Measurements from ENCODE around the gene PDE8A. TPM values are rescaled to one million over a fixed set of nuclear protein-coding genes. Genes with fewer than 3 reads are reported as not detected.
A peak's percentile ranks its signal among the peaks of the same experiment; 100 is the strongest.
"Not testable (repeated sequence)": the region's sequence is repeated elsewhere in the genome, so short reads cannot be mapped to it uniquely, and the experiment has no call there.

Gene PDE8A
- total RNA-seq, 2 donors from 2014 or later: 34.2 to 50.1 TPM

DNA sequence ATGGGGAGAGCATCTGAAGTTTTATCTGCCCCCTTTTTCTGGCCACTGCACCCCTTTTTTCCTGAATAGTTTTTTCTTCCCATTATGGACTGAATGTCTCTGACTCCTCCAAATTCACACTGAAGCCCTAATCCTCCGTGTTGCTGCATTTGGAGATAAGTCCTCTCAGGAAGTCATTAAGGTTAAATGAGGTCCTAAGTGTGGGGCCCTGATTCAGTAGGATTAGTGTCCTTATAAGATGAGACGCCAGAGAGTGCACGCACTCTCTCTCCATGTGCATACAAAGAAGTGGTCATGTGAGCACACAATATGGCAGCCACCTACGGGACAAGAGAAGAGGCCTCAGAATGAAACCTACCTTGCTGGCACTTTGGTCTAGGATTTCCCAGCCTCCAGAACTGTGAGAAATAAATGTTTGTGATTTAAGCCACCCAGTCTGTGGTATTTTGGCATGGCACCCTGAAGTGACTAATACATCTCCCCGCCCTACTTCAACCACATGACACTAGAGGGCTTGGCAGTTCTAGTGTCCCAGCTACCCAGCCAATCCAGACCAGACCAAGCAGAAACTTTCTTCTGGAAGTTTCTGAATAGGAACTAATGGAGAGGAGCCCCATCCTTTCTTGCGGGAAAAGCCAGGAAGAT, 191.3 kb downstream of the PDE8A start:
- no peak for ATAC-seq
- Histone ChIP-seq H3K36me3 (replicated peaks in 1 of 2; ENCODE audit: insufficient read depth in 1 of 2, low read depth in 2 of 2) (no peaks in the 10 kb centered on the region), H3K27me3 (no peaks in the 10 kb centered on the region), H3K9me3 (no peaks in the 10 kb centered on the region), H3K4me3 (no peak overlapping the region), H3K27ac (no peak overlapping the region), H3K4me1 (peaks cover 4% of the 10 kb centered on the region)
- no peak for DNase-seq
- WGBS, 2 donors: 77 to 82% methylated on average over 5 to 6 of the region's 6 CpGs
- TF ChIP-seq, protein P1, sequence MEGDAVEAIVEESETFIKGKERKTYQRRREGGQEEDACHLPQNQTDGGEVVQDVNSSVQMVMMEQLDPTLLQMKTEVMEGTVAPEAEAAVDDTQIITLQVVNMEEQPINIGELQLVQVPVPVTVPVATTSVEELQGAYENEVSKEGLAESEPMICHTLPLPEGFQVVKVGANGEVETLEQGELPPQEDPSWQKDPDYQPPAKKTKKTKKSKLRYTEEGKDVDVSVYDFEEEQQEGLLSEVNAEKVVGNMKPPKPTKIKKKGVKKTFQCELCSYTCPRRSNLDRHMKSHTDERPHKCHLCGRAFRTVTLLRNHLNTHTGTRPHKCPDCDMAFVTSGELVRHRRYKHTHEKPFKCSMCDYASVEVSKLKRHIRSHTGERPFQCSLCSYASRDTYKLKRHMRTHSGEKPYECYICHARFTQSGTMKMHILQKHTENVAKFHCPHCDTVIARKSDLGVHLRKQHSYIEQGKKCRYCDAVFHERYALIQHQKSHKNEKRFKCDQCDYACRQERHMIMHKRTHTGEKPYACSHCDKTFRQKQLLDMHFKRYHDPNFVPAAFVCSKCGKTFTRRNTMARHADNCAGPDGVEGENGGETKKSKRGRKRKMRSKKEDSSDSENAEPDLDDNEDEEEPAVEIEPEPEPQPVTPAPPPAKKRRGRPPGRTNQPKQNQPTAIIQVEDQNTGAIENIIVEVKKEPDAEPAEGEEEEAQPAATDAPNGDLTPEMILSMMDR (IDR thresholded peaks at IDR 0.05): no peak
- TF ChIP-seq POLR2A (IDR thresholded peaks at IDR 0.05): no peak
- intact Hi-C loops (cut with DNase I): no loop called here

DNA sequence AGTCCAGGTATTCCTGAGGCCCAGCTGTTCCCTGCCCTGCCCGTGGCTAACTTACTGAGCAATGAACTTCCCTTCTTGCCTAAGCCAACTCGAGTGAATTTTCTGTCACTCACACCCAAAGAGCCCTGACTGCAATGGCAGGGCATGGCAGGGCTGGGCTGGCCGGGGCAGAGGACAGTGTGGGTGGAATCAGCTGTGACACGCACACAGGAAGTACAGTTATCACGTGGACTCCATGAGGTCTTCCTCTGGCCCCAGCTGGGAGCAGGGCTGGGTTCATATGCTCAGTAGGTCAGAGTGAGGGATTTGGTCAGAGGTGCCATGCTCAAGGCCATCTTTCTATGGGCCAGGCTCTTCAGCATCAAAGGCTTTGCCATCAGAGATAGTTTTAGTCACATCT, 192.0 kb downstream of the PDE8A start:
- DNase-seq; H3K4me3 ChIP-seq; H3K4me1 ChIP-seq; H3K9me3 ChIP-seq; H3K27ac ChIP-seq; ATAC-seq; H3K36me3 ChIP-seq (replicated peaks in 1 of 2; ENCODE audit: insufficient read depth in 1 of 2, low read depth in 2 of 2); H3K27me3 ChIP-seq; intact Hi-C loops (cut with DNase I): not testable (repeated sequence)
- WGBS, 2 donors: 78% methylated on average over 4 of the region's 5 CpGs; no CpG with 5 or more reads in 1 of the 2 donors

DNA sequence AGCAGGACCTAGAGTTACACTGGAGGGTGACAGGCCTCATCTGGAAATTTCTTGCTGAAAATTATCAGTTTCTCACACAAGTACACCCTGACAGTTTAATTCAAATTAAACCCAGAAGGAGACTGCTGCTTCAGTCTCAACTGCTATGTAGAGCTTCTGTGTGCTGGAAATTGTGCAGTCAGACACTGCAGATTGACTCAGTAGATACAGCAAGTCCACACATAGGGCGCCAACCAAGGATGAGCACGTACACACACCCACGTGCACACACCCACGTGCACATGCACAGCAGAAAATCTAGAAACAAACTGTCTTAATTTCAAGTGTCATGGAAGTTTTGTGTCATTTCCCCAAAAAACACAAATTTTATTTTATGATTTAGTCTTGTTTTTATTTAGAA, 192.9 kb downstream of the PDE8A start:
- no peak overlapping the region for H3K4me3 ChIP-seq
- no peaks in the 10 kb centered on the region for H3K9me3 ChIP-seq
- intact Hi-C loops (cut with DNase I): no loop called here
- no peaks in the 10 kb centered on the region for H3K4me1 ChIP-seq
- no peak for DNase-seq
- TF ChIP-seq POLR2A (IDR thresholded peaks at IDR 0.05): no peak
- TF ChIP-seq, protein P1 (IDR thresholded peaks at IDR 0.05): no peak
- H3K27ac ChIP-seq: no peak overlapping the region
- H3K27me3 ChIP-seq: no peaks in the 10 kb centered on the region
- 88 to 99% methylated on average over 4 of the region's 4 CpGs for WGBS, 2 donors
- H3K36me3 ChIP-seq (replicated peaks in 1 of 2; ENCODE audit: insufficient read depth in 1 of 2, low read depth in 2 of 2): no peaks in the 10 kb centered on the region
- no peak for ATAC-seq

DNA sequence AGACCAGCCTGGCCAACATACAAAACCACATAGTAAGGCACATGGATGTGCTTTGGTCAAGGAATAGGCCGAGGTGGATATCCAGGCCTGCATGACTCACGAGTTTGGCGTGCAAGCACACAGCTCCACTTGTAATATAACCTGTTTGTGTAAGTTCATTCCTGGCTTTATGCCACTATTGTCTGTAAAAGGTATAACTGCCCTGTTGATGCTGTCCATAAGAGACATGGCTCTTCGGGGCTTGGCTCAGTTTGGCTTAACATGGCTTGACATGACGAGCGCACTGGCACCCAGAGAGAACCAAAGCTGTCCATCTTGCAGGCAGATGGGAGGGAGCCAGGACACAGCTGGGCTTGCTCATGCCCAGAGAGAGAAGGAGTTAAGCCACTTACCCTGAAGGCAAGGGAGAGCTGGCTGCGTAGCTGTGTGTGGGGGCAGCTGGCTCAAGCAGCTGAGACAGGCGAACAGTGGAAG, 195.4 kb downstream of the PDE8A start:
- H3K27ac ChIP-seq; H3K4me1 ChIP-seq; H3K9me3 ChIP-seq; H3K36me3 ChIP-seq (replicated peaks in 1 of 2; ENCODE audit: insufficient read depth in 1 of 2, low read depth in 2 of 2); H3K27me3 ChIP-seq; intact Hi-C loops (cut with DNase I); H3K4me3 ChIP-seq: not testable (repeated sequence)
- ATAC-seq (peak; percentile 24), DNase-seq (peak in 2 of 4 donors; percentile 14 to 38)
- WGBS, 2 donors: 70 to 73% methylated on average over 7 to 8 of the region's 8 CpGs

DNA sequence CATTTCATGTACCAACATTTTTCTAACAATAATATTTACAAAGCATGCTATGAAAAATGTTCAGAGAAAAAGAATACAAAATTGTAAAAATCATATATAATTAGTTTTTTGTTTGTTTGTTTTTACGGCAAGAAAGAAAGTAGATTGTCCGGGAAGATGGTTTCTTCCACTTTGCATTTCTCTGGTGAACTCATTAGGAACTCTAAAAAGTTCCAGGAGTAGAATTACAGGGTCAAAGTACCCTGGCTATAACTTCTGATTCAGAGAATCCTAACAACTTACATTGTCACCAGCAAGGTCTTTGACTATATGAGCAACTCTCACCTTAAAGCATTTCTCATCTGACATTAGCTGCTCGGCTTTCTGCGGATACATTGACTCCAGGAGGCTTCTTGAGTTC, 196.7 kb downstream of the PDE8A start:
- Histone ChIP-seq H3K36me3 (replicated peaks in 1 of 2; ENCODE audit: insufficient read depth in 1 of 2, low read depth in 2 of 2) (no peaks in the 10 kb centered on the region), H3K4me3 (no peak overlapping the region), H3K27ac (no peak overlapping the region), H3K4me1 (no peaks in the 10 kb centered on the region), H3K9me3 (no peaks in the 10 kb centered on the region), H3K27me3 (no peaks in the 10 kb centered on the region)
- no peak for DNase-seq
- intact Hi-C loops (cut with DNase I): no loop called here
- TF ChIP-seq POLR2A (IDR thresholded peaks at IDR 0.05): no peak
- TF ChIP-seq, protein P1 (IDR thresholded peaks at IDR 0.05): no peak
- 94 to 96% methylated on average over 4 of the region's 4 CpGs for WGBS, 2 donors
- no peak for ATAC-seq

DNA sequence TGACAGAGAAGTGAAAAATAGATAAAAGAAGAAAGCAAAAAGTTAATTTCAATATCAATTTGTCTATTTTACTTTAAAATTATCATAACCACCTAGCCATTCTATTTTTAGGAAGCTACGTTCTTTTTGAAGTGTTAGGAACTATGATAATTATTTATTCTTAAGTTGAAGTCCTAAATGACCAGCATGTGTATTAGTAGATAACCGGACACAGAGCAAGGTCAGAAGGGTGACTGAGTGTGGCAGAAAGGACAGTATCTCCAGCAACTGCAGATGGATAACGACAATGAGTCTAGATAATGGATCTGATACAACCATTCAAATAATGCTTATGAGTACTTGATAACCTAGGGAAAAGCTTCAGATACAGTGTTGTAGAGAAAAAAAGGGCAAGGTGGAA, 198.0 kb downstream of the PDE8A start:
- Histone ChIP-seq H3K9me3 (no peaks in the 10 kb centered on the region), H3K27me3 (no peaks in the 10 kb centered on the region), H3K36me3 (replicated peaks in 1 of 2; ENCODE audit: insufficient read depth in 1 of 2, low read depth in 2 of 2) (no peaks in the 10 kb centered on the region), H3K4me1 (no peaks in the 10 kb centered on the region), H3K4me3 (no peak overlapping the region), H3K27ac (no peak overlapping the region)
- no peak for TF ChIP-seq POLR2A (IDR thresholded peaks at IDR 0.05)
- TF ChIP-seq, protein P1 (IDR thresholded peaks at IDR 0.05): no peak
- WGBS, 2 donors: 33 to 50% methylated on average over 3 of the region's 3 CpGs
- no peak for DNase-seq
- ATAC-seq: no peak
- intact Hi-C loops (cut with DNase I): no loop called here

DNA sequence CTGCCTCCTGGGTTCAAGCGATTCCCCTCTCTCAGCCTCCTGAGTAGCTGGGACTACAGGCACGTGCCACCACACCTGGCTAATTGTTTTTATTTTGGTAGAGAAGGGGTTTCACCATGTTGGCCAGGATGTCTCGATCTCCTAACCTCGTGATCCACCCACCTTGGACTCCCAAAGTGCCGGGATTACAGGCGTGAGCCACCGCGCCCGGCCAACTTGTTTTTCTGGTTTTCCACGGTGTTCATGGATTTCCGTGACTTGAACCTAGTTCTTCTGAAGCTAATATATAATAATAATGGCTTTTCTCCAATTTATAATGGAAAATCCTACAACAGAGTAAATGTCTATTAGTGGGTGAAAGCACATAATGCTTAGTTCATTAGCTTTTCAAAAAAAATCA, 203.7 kb downstream of the PDE8A start:
- H3K4me1 ChIP-seq; DNase-seq; ATAC-seq; H3K4me3 ChIP-seq; H3K9me3 ChIP-seq; H3K27ac ChIP-seq; H3K27me3 ChIP-seq; intact Hi-C loops (cut with DNase I); H3K36me3 ChIP-seq (replicated peaks in 1 of 2; ENCODE audit: insufficient read depth in 1 of 2, low read depth in 2 of 2): not testable (repeated sequence)
- WGBS, 2 donors: 68 to 69% methylated on average over 11 of the region's 11 CpGs

DNA sequence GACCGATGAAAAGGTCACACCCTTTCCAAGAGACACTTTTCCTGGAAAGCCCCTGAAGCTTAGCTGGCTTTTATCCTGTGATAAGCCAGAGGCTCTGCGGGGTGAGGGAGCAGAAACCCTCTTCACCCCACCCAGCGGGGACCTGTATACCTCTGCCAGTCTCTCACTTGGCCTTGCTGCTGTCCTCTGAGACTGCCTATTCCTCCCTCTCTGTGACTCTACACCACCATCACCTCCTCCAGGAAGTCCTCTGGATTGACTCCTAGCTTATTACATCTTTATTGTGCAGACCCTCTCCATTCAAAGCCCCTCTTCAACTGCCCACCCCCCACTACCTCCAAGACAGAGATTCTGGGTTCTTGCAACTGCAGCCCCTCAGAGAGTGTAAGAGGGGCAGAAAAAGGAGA, 206.5 kb downstream of the PDE8A start:
- intact Hi-C loops (cut with DNase I); H3K36me3 ChIP-seq (replicated peaks in 1 of 2; ENCODE audit: insufficient read depth in 1 of 2, low read depth in 2 of 2); H3K4me3 ChIP-seq; ATAC-seq; H3K9me3 ChIP-seq; H3K27me3 ChIP-seq; H3K27ac ChIP-seq; H3K4me1 ChIP-seq; DNase-seq: not testable (repeated sequence)
- WGBS, 2 donors: 93 to 100% methylated on average over 1 to 2 of the region's 3 CpGs
